Astrocyte of the hippocampus (primary cell): Measurements from ENCODE around the gene CFAP54.

Source experiments
- DNase-seq: peaks from one replicate; pipeline ENCODE4 v3.0.0; 2011; ENCODE audit warnings: low read depth, low spot score

Gene CFAP54

GRCh38 chr12:96824074-96824837 is 334.9 kb downstream of the CFAP54 start:
- DNase-seq: no peak

- no peak for DNase-seq
Observed at GRCh38 chr12:96824838-96825236, 335.5 kb downstream of the CFAP54 start.

- DNase-seq: no peak
Observed at GRCh38 chr12:96828169-96828789, 338.9 kb downstream of the CFAP54 start.

- no peak for DNase-seq
Observed at GRCh38 chr12:96829354-96829753, 340.0 kb downstream of the CFAP54 start.

- no peak for DNase-seq
Observed at GRCh38 chr12:96831346-96831745, 342.0 kb downstream of the CFAP54 start.

- DNase-seq: peak; percentile 41
Observed at GRCh38 chr12:96846293-96846692, 356.9 kb downstream of the CFAP54 start.

- DNase-seq: no peak
Observed at GRCh38 chr12:96850676-96851075, 361.3 kb downstream of the CFAP54 start.

- DNase-seq: no peak
Observed at GRCh38 chr12:96858162-96858561, 368.8 kb downstream of the CFAP54 start.

GRCh38 chr12:96861656-96862055 is 372.3 kb downstream of the CFAP54 start:
- DNase-seq: peak; percentile 54

GRCh38 chr12:96862326-96862725 is 372.9 kb downstream of the CFAP54 start:
- no peak for DNase-seq

- DNase-seq: no peak
Observed at GRCh38 chr12:96864335-96864734, 375.0 kb downstream of the CFAP54 start.

- DNase-seq: no peak
Observed at GRCh38 chr12:96866801-96867590, 377.6 kb downstream of the CFAP54 start.

GRCh38 chr12:96870946-96871345 is 381.6 kb downstream of the CFAP54 start:
- no peak for DNase-seq

GRCh38 chr12:96872961-96873360 is 383.6 kb downstream of the CFAP54 start:
- no peak for DNase-seq

- no peak for DNase-seq
Observed at GRCh38 chr12:96874211-96874610, 384.8 kb downstream of the CFAP54 start.

GRCh38 chr12:96876966-96877365 is 387.6 kb downstream of the CFAP54 start:
- no peak for DNase-seq

- DNase-seq: peak; percentile 89
Observed at GRCh38 chr12:96878704-96879103, 389.3 kb downstream of the CFAP54 start.

- peak; percentile 30 for DNase-seq
Observed at GRCh38 chr12:96879301-96879700, 389.9 kb downstream of the CFAP54 start.

- no peak for DNase-seq
Observed at GRCh38 chr12:96880220-96880619, 390.8 kb downstream of the CFAP54 start.

GRCh38 chr12:96881608-96882007 is 392.2 kb downstream of the CFAP54 start:
- no peak for DNase-seq

- DNase-seq: peak; percentile 65
Observed at GRCh38 chr12:96882862-96883261, 393.5 kb downstream of the CFAP54 start.

- no peak for DNase-seq
Observed at GRCh38 chr12:96883571-96883970, 394.2 kb downstream of the CFAP54 start.
